Keratinocyte (primary cell): Measurements from ENCODE around the gene C22orf39. TPM values are rescaled to one million over a fixed set of nuclear protein-coding genes. Genes with fewer than 3 reads are reported as not detected.

Experiments used
- DNase-seq: peaks from one replicate; pipeline ENCODE4 v3.0.0-alpha.2; 2011; ENCODE audit warnings: low read depth, missing footprints, low spot score
- FAIRE-seq: peaks from 2 replicates; lab custom pipeline; 2011; peaks lifted over from hg19 to GRCh38; lab: Jason Lieb, UNC
- H2AFZ ChIP-seq: 2 replicates; pipeline ENCODE4 v1.6.0; 2012; ENCODE audit warnings: low read length, control low read depth, inconsistent platforms; ENCODE audit not compliant: control insufficient read depth
- H3K27ac ChIP-seq: 2 replicates; pipeline ENCODE4 v1.5.1; 2011; ENCODE audit warnings: low read length; ENCODE audit not compliant: control insufficient read depth, insufficient read depth
- H3K27me3 ChIP-seq: 3 replicates; pipeline ENCODE4 v1.6.0; 2011; ENCODE audit warnings: low read length; ENCODE audit not compliant: control insufficient read depth, insufficient read depth; ENCODE audit errors: extremely low read depth
- H3K36me3 ChIP-seq, 2 experiments: 2 replicates in 1 of 2; 3 replicates in 1 of 2; pipeline ENCODE4 v1.5.1; 2011; ENCODE audit warnings: low read length in 2 of 2, mild to moderate bottlenecking in 1 of 2; ENCODE audit not compliant: control insufficient read depth in 2 of 2, insufficient read depth in 2 of 2; ENCODE audit errors: extremely low read depth in 1 of 2
- H3K4me1 ChIP-seq: 3 replicates; pipeline ENCODE4 v1.5.1; 2011; ENCODE audit warnings: low read length; ENCODE audit not compliant: control insufficient read depth, insufficient read depth; ENCODE audit errors: extremely low read depth
- H3K4me2 ChIP-seq: 3 replicates; pipeline ENCODE4 v1.6.0; 2011; ENCODE audit warnings: low read depth, low read length; ENCODE audit not compliant: control insufficient read depth, insufficient read depth; ENCODE audit errors: extremely low read depth
- H3K4me3 ChIP-seq, 3 experiments: fragments of 200-600 bp in 1 of 3; sonication (generic) in 1 of 3; 2 replicates in 2 of 3; 3 replicates in 1 of 3; pipeline ENCODE4 v1.5.1; 2011 to 2016; ENCODE audit warnings: low read length in 3 of 3, mild to moderate bottlenecking in 3 of 3, control low read depth in 2 of 3, inconsistent platforms in 1 of 3, low read depth in 1 of 3, mixed read lengths in 1 of 3, mixed run types in 1 of 3, moderate library complexity in 1 of 3; ENCODE audit not compliant: control insufficient read depth in 2 of 3, insufficient read depth in 2 of 3; ENCODE audit errors: extremely low read depth in 1 of 3
- H3K79me2 ChIP-seq: 2 replicates; pipeline ENCODE4 v1.6.0; 2012; ENCODE audit warnings: low read length; ENCODE audit not compliant: control insufficient read depth, insufficient read depth
- H3K9ac ChIP-seq: 3 replicates; pipeline ENCODE4 v1.6.0; 2011; ENCODE audit warnings: low read length; ENCODE audit not compliant: control insufficient read depth, insufficient read depth; ENCODE audit errors: extremely low read depth
- H3K9me1 ChIP-seq: 3 replicates; pipeline ENCODE4 v1.6.0; 2011; ENCODE audit warnings: low read length; ENCODE audit not compliant: control insufficient read depth, insufficient read depth; ENCODE audit errors: extremely low read depth
- H3K9me3 ChIP-seq: 2 replicates; pipeline ENCODE4 v1.5.1; 2012; ENCODE audit warnings: low read depth, low read length; ENCODE audit not compliant: control insufficient read depth
- H4K20me1 ChIP-seq: 3 replicates; pipeline ENCODE4 v1.6.0; 2011; ENCODE audit warnings: low read length; ENCODE audit not compliant: control insufficient read depth, insufficient read depth; ENCODE audit errors: extremely low read depth
- CTCF ChIP-seq, 3 experiments: IDR thresholded peaks in 1 of 3; conservative IDR thresholded peaks in 1 of 3; optimal IDR thresholded peaks in 1 of 3; 2 replicates in 2 of 3; 3 replicates in 1 of 3; pipeline versions ENCODE3 to v1.5.1; 2011; ENCODE audit warnings: low read length in 3 of 3, mild to moderate bottlenecking in 3 of 3, moderate library complexity in 2 of 3, control low read depth in 1 of 3, inconsistent platforms in 1 of 3; ENCODE audit not compliant: insufficient read depth in 2 of 3; ENCODE audit errors: extremely low read depth in 1 of 3
- EZH2 ChIP-seq: IDR thresholded peaks from one replicate; pipeline ENCODE4 v1.6.1; 2012; ENCODE audit warnings: inconsistent platforms, mild to moderate bottlenecking, low read length, moderate library complexity
- dilution Hi-C: fragments of 300-500 bp; cut with MboI; formaldehyde crosslinking; loops from one replicate; pipeline ENCODE4 v1.7.0; 2020; ENCODE audit warnings: low sequenced_read_pairs; ENCODE audit not compliant: extremely low pct_ligation_motif_present
- polyA plus RNA-seq, 5 experiments: library from polyadenylated mRNA; depleted of rRNA in 3 of 5; stranded (reverse) in 3 of 5; stranded (forward) in 1 of 5; unstranded in 1 of 5; fragments of >200 nt; gene quantifications; 1 replicate in 1 of 5; 2 replicates in 3 of 5; 3 replicates in 1 of 5; pipeline versions ENCODE4 v1.2.1 to v1.2.3, GENCODE V29; 2011 to 2012; ENCODE audit warnings: missing spikeins in 2 of 5, low read depth in 1 of 5, low replicate concordance in 1 of 5

C22orf39 gene
- polyA plus RNA-seq, 1 donor (not counting 4 experiments of a cell fraction or from before 2014, with no cell fraction given): 13.8 TPM

DNA sequence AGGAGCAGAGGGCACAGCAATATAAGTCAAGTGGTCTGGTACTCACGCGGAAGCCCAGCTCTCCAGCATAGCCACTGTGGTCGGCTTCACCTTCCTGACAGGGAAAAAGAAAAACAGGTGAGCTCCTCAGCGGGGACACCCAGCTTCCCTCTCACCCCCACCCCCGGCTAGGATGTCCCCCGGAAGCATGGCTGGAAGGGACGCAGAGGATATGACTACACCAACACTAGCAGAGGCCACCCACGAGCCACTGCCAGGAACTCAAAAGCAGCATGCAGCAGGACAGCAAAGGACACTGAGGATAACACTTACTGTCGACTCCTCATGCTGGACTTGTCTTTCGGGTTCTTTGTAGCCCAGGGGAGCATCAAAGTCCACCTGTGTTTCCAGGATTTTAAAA is 9.0 kb upstream of the C22orf39 start:
- H2AFZ ChIP-seq: no peak overlapping the region
- H3K9me1 ChIP-seq: no peaks in the 10 kb centered on the region
- peaks cover 38 to 44% of the 10 kb centered on the region in 2 experiments for H3K36me3 ChIP-seq
- H3K79me2 ChIP-seq: no peaks in the 10 kb centered on the region
- DNase-seq (no peak), FAIRE-seq (no peak)
- dilution Hi-C loops: no loop called here
- H4K20me1 ChIP-seq: no peaks in the 10 kb centered on the region
- no peak overlapping the region for H3K4me3 ChIP-seq
- H3K27me3 ChIP-seq: no peaks in the 10 kb centered on the region
- H3K9me3 ChIP-seq: no peaks in the 10 kb centered on the region
- H3K4me2 ChIP-seq: no peak overlapping the region
- H3K27ac ChIP-seq: no peak overlapping the region
- TF ChIP-seq CTCF (optimal IDR thresholded peaks at IDR 0.05 in 1 of 3, IDR thresholded peaks at IDR 0.05 in 1 of 3, conservative IDR thresholded peaks at IDR 0.05 in 1 of 3; ENCODE audit: extremely low read depth in 1 of 3, insufficient read depth in 2 of 3, low read length in 3 of 3): no peak
- no peak for TF ChIP-seq EZH2
- no peak overlapping the region for H3K9ac ChIP-seq
- H3K4me1 ChIP-seq: peaks cover 10% of the 10 kb centered on the region

DNA sequence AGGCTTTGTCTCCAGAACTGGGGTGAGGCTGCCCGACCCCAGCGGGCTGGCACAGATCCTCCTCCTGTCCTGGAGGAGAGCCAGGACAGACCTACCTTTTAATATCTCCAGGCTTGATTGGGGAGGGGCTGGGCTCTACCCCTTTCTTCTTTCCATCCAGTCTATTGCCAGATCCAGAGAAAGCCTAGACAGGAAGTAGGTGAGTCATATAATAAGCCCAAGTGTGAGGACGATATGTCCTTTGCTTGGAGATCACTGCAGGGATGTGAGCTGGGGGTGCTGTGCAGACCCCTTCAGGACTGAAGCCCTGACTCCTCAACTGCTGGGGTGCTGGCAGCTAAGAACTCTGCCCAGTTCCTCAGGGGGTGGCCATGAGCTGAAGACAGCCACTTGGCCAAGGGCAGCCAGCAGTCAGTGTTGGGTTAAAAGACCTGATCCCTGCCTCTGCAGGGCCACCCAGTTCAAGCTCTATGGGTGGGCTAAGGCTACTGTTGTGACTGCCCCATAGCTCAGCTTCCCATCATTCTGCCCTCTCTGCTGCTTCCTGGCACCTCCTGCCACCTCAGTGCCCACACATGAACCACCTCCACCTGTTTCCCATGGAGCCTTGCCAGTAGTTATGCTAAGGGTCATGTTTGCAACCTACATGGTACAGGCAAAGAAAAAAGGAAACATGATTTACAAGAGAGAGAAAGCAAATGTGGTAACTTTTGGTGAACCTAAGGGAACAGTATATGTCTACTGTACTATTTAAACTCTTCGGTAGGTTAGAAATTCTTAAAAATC is 8.3 kb upstream of the C22orf39 start:
- DNase-seq (no peak), FAIRE-seq (no peak)
- TF ChIP-seq CTCF (optimal IDR thresholded peaks at IDR 0.05 in 1 of 3, IDR thresholded peaks at IDR 0.05 in 1 of 3, conservative IDR thresholded peaks at IDR 0.05 in 1 of 3; ENCODE audit: extremely low read depth in 1 of 3, insufficient read depth in 2 of 3, low read length in 3 of 3) (no peak), EZH2 (no peak)
- Histone ChIP-seq H3K4me2 (no peak overlapping the region), H2AFZ (no peak overlapping the region), H4K20me1 (no peaks in the 10 kb centered on the region), H3K4me1 (peaks cover 10% of the 10 kb centered on the region), H3K27me3 (no peaks in the 10 kb centered on the region), H3K27ac (no peak overlapping the region), H3K9ac (no peak overlapping the region), H3K36me3 (peaks cover 39 to 44% of the 10 kb centered on the region in 2 experiments), H3K4me3 (no peak overlapping the region), H3K79me2 (no peaks in the 10 kb centered on the region), H3K9me1 (no peaks in the 10 kb centered on the region), H3K9me3 (no peaks in the 10 kb centered on the region)
- dilution Hi-C loops: no loop called here
